Adrenal gland (tissue), 5 donors: Measurements from ENCODE around the gene COL19A1.

ENCODE experiments used
- CTCF ChIP-seq, 6 experiments: fragments of 450-650 bp in 4 of 6; fragments of 200-600 bp in 2 of 6; sonication (generic) in 1 of 6; IDR thresholded peaks; 1 replicate in 5 of 6; 2 replicates in 1 of 6; pipeline versions ENCODE4 v1.5.1 to v1.8.0; 2016 to 2021; ENCODE audit warnings: antibody characterized with exemption in 6 of 6, mild to moderate bottlenecking in 2 of 6, moderate library complexity in 1 of 6
- POLR2A ChIP-seq, 2 donors: fragments of 450-650 bp; IDR thresholded peaks; one replicate each; pipeline ENCODE4 v1.6.1; 2017; ENCODE audit warnings: antibody characterized with exemption in 2 of 2, mild to moderate bottlenecking in 2 of 2, moderate library complexity in 1 of 2
- donor health status: DM: no; HTN: no; CAD: no.

GRCh38 chr6:70145178-70145577, 278.8 kb downstream of the COL19A1 start:
- TF ChIP-seq CTCF (IDR thresholded peaks at IDR 0.05) (no peak), POLR2A (IDR thresholded peaks at IDR 0.05) (no peak)
